Keratinocyte (primary cell): ENCODE results near the gene TRIM10. TPM values are rescaled to one million over a fixed set of nuclear protein-coding genes. Genes with fewer than 3 reads are reported as not detected.

Experiments used
- DNase-seq: peaks from one replicate; pipeline ENCODE4 v3.0.0-alpha.2; 2011; ENCODE audit warnings: low read depth, missing footprints, low spot score
- FAIRE-seq: peaks from 2 replicates; lab custom pipeline; 2011; peaks lifted over from hg19 to GRCh38; lab: Jason Lieb, UNC
- H2AFZ ChIP-seq: 2 replicates; pipeline ENCODE4 v1.6.0; 2012; ENCODE audit warnings: low read length, control low read depth, inconsistent platforms; ENCODE audit not compliant: control insufficient read depth
- H3K27ac ChIP-seq: 2 replicates; pipeline ENCODE4 v1.5.1; 2011; ENCODE audit warnings: low read length; ENCODE audit not compliant: control insufficient read depth, insufficient read depth
- H3K27me3 ChIP-seq: 3 replicates; pipeline ENCODE4 v1.6.0; 2011; ENCODE audit warnings: low read length; ENCODE audit not compliant: control insufficient read depth, insufficient read depth; ENCODE audit errors: extremely low read depth
- H3K36me3 ChIP-seq, 2 experiments: 2 replicates in 1 of 2; 3 replicates in 1 of 2; pipeline ENCODE4 v1.5.1; 2011; ENCODE audit warnings: low read length in 2 of 2, mild to moderate bottlenecking in 1 of 2; ENCODE audit not compliant: control insufficient read depth in 2 of 2, insufficient read depth in 2 of 2; ENCODE audit errors: extremely low read depth in 1 of 2
- H3K4me1 ChIP-seq: 3 replicates; pipeline ENCODE4 v1.5.1; 2011; ENCODE audit warnings: low read length; ENCODE audit not compliant: control insufficient read depth, insufficient read depth; ENCODE audit errors: extremely low read depth
- H3K4me2 ChIP-seq: 3 replicates; pipeline ENCODE4 v1.6.0; 2011; ENCODE audit warnings: low read depth, low read length; ENCODE audit not compliant: control insufficient read depth, insufficient read depth; ENCODE audit errors: extremely low read depth
- H3K4me3 ChIP-seq, 3 experiments: fragments of 200-600 bp in 1 of 3; sonication (generic) in 1 of 3; 2 replicates in 2 of 3; 3 replicates in 1 of 3; pipeline ENCODE4 v1.5.1; 2011 to 2016; ENCODE audit warnings: low read length in 3 of 3, mild to moderate bottlenecking in 3 of 3, control low read depth in 2 of 3, inconsistent platforms in 1 of 3, low read depth in 1 of 3, mixed read lengths in 1 of 3, mixed run types in 1 of 3, moderate library complexity in 1 of 3; ENCODE audit not compliant: control insufficient read depth in 2 of 3, insufficient read depth in 2 of 3; ENCODE audit errors: extremely low read depth in 1 of 3
- H3K79me2 ChIP-seq: 2 replicates; pipeline ENCODE4 v1.6.0; 2012; ENCODE audit warnings: low read length; ENCODE audit not compliant: control insufficient read depth, insufficient read depth
- H3K9ac ChIP-seq: 3 replicates; pipeline ENCODE4 v1.6.0; 2011; ENCODE audit warnings: low read length; ENCODE audit not compliant: control insufficient read depth, insufficient read depth; ENCODE audit errors: extremely low read depth
- H3K9me1 ChIP-seq: 3 replicates; pipeline ENCODE4 v1.6.0; 2011; ENCODE audit warnings: low read length; ENCODE audit not compliant: control insufficient read depth, insufficient read depth; ENCODE audit errors: extremely low read depth
- H3K9me3 ChIP-seq: 2 replicates; pipeline ENCODE4 v1.5.1; 2012; ENCODE audit warnings: low read depth, low read length; ENCODE audit not compliant: control insufficient read depth
- H4K20me1 ChIP-seq: 3 replicates; pipeline ENCODE4 v1.6.0; 2011; ENCODE audit warnings: low read length; ENCODE audit not compliant: control insufficient read depth, insufficient read depth; ENCODE audit errors: extremely low read depth
- EZH2 ChIP-seq: IDR thresholded peaks from one replicate; pipeline ENCODE4 v1.6.1; 2012; ENCODE audit warnings: inconsistent platforms, mild to moderate bottlenecking, low read length, moderate library complexity
- dilution Hi-C: fragments of 300-500 bp; cut with MboI; formaldehyde crosslinking; loops from one replicate; pipeline ENCODE4 v1.7.0; 2020; ENCODE audit warnings: low sequenced_read_pairs; ENCODE audit not compliant: extremely low pct_ligation_motif_present
- polyA plus RNA-seq, 5 experiments: library from polyadenylated mRNA; depleted of rRNA in 3 of 5; stranded (reverse) in 3 of 5; stranded (forward) in 1 of 5; unstranded in 1 of 5; fragments of >200 nt; gene quantifications; 1 replicate in 1 of 5; 2 replicates in 3 of 5; 3 replicates in 1 of 5; pipeline versions ENCODE4 v1.2.1 to v1.2.3, GENCODE V29; 2011 to 2012; ENCODE audit warnings: missing spikeins in 2 of 5, low read depth in 1 of 5, low replicate concordance in 1 of 5
- TF ChIP-seq, protein P1 (sequence below), 3 experiments: IDR thresholded peaks in 1 of 3; conservative IDR thresholded peaks in 1 of 3; optimal IDR thresholded peaks in 1 of 3; 2 replicates in 2 of 3; 3 replicates in 1 of 3; pipeline versions ENCODE3 to v1.5.1; 2011; ENCODE audit warnings: low read length in 3 of 3, mild to moderate bottlenecking in 3 of 3, moderate library complexity in 2 of 3, control low read depth in 1 of 3, inconsistent platforms in 1 of 3; ENCODE audit not compliant: insufficient read depth in 2 of 3; ENCODE audit errors: extremely low read depth in 1 of 3

TRIM10 gene
- polyA plus RNA-seq, 1 donor (not counting 4 experiments of a cell fraction or from before 2014, with no cell fraction given): not detected

DNA sequence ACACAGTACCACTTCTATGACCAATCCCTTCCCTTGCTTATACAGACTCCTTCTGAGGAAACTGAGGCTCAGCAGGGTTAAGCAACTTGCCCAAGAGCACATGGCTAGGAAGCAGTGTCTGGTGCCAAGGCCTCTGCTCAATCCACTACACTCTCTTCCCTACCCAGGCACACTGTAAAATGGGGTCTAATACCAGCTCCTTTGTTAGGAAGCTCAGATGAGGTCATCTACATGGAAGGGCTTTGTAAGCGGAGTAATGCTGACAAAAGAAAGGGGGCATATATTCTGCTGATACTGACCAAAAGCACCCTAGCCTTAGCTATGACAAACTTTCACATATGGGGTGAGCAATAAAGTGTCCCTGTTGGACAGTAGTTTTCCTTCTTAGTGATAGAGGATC is 43.1 kb upstream of the TRIM10 start:
- H3K4me2 ChIP-seq: no peak overlapping the region
- H3K27me3 ChIP-seq: no peaks in the 10 kb centered on the region
- peaks cover 40% of the 10 kb centered on the region for H3K4me1 ChIP-seq
- H3K9me1 ChIP-seq: no peaks in the 10 kb centered on the region
- no peak overlapping the region for H2AFZ ChIP-seq
- TF ChIP-seq, protein P1, sequence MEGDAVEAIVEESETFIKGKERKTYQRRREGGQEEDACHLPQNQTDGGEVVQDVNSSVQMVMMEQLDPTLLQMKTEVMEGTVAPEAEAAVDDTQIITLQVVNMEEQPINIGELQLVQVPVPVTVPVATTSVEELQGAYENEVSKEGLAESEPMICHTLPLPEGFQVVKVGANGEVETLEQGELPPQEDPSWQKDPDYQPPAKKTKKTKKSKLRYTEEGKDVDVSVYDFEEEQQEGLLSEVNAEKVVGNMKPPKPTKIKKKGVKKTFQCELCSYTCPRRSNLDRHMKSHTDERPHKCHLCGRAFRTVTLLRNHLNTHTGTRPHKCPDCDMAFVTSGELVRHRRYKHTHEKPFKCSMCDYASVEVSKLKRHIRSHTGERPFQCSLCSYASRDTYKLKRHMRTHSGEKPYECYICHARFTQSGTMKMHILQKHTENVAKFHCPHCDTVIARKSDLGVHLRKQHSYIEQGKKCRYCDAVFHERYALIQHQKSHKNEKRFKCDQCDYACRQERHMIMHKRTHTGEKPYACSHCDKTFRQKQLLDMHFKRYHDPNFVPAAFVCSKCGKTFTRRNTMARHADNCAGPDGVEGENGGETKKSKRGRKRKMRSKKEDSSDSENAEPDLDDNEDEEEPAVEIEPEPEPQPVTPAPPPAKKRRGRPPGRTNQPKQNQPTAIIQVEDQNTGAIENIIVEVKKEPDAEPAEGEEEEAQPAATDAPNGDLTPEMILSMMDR (optimal IDR thresholded peaks at IDR 0.05 in 1 of 3, IDR thresholded peaks at IDR 0.05 in 1 of 3, conservative IDR thresholded peaks at IDR 0.05 in 1 of 3; ENCODE audit: extremely low read depth in 1 of 3, insufficient read depth in 2 of 3, low read length in 3 of 3): no peak
- TF ChIP-seq EZH2: no peak
- H3K9me3 ChIP-seq: no peaks in the 10 kb centered on the region
- no peak overlapping the region for H3K9ac ChIP-seq
- H3K27ac ChIP-seq: no peak overlapping the region
- H3K79me2 ChIP-seq: peaks cover 62% of the 10 kb centered on the region
- H3K36me3 ChIP-seq: peaks cover 8 to 10% of the 10 kb centered on the region in 2 experiments
- dilution Hi-C loops: no loop called here
- H4K20me1 ChIP-seq: peaks cover 2% of the 10 kb centered on the region
- DNase-seq (no peak), FAIRE-seq (no peak)
- no peak overlapping the region for H3K4me3 ChIP-seq

DNA sequence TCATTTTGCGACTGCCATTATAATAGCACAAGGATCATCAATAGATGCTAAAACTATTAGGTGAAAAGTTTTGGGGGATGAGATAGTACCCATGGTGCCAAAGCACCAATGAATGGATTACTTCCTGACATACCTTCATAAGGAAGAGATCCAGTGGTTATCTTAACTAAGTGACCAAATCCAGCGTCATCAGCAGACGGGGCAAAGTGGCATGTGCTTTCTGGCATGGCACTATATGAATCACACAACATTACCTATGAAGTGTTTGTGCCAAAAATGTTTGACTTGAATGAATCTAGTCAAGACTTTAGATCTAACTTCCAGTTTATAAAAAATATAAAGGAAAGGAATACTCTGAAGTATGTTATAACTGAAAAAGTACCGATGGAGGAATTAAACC is 41.4 kb upstream of the TRIM10 start:
- Histone ChIP-seq H3K36me3 (peaks cover 10 to 21% of the 10 kb centered on the region in 2 experiments), H3K4me1 (peaks cover 34% of the 10 kb centered on the region)
- no peak for DNase-seq

More for the DNA sequence above, 41.4 kb upstream of the TRIM10 start:
- FAIRE-seq: no peak
- Histone ChIP-seq H3K27me3 (no peaks in the 10 kb centered on the region), H3K79me2 (peaks cover 46% of the 10 kb centered on the region), H3K27ac (no peak overlapping the region), H3K9ac (no peak overlapping the region), H4K20me1 (no peaks in the 10 kb centered on the region), H3K4me3 (no peak overlapping the region), H3K9me1 (no peaks in the 10 kb centered on the region), H2AFZ (no peak overlapping the region), H3K4me2 (no peak overlapping the region), H3K9me3 (no peaks in the 10 kb centered on the region)
- TF ChIP-seq EZH2: no peak
- TF ChIP-seq, protein P1 (optimal IDR thresholded peaks at IDR 0.05 in 1 of 3, IDR thresholded peaks at IDR 0.05 in 1 of 3, conservative IDR thresholded peaks at IDR 0.05 in 1 of 3; ENCODE audit: extremely low read depth in 1 of 3, insufficient read depth in 2 of 3, low read length in 3 of 3): no peak
- dilution Hi-C loops: no loop called here
